Duodenal mucosa (tissue), 2 donors: Measurements from ENCODE around the gene PRDX2.
A peak's percentile ranks its signal among the peaks of the same experiment; 100 is the strongest.

ENCODE experiments used
- H3K27ac ChIP-seq: one replicate; pipeline ENCODE4 v1.7.0; 2013; ENCODE audit warnings: low read depth, low read length
- H3K27me3 ChIP-seq, 2 donors: one replicate each; pipeline ENCODE4 v1.7.0; 2013; ENCODE audit warnings: low read length in 2 of 2, control low read depth in 1 of 2; ENCODE audit not compliant: insufficient read depth in 2 of 2, control insufficient read depth in 1 of 2
- H3K36me3 ChIP-seq, 2 donors: one replicate each; pipeline ENCODE4 v1.7.0; 2013; ENCODE audit warnings: low read length in 2 of 2, control low read depth in 1 of 2; ENCODE audit not compliant: insufficient read depth in 2 of 2, control insufficient read depth in 1 of 2
- H3K4me1 ChIP-seq, 2 donors: one replicate each; pipeline ENCODE4 v1.7.0; 2013; ENCODE audit warnings: low read length in 2 of 2, control low read depth in 1 of 2; ENCODE audit not compliant: insufficient read depth in 2 of 2, control insufficient read depth in 1 of 2
- H3K4me3 ChIP-seq, 2 donors: one replicate each; pipeline ENCODE4 v1.7.0; 2013; ENCODE audit warnings: low read length in 2 of 2, low read depth in 1 of 2
- H3K9ac ChIP-seq, 2 donors: one replicate each; pipeline ENCODE4 v1.7.0; 2013; ENCODE audit warnings: low read length in 2 of 2, low read depth in 1 of 2
- H3K9me3 ChIP-seq, 2 donors: one replicate each; pipeline ENCODE4 v1.7.0; 2013; ENCODE audit warnings: low read length in 2 of 2, control low read depth in 1 of 2; ENCODE audit not compliant: control insufficient read depth in 1 of 2

Gene PRDX2

DNA sequence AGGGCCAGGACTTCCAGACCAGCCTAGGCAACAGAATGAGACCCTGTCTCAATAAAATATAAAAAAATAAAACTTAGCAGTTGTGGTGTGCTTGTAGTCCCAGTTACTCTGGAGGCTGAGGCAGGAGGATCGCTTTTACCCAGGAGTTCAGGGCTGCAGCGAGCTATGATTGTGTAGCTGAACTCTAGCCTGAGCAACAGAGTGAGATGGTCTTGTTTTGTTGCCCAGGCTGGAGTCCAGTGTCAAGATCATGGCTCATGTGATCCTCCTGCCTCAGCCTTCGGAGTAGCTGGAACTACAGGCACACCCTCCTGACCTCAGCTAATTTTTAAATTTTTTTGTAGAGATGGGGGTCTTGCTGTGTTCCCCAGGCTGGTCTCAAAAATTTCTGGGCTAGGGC, 14.6 kb downstream of the PRDX2 start:
- H3K36me3 ChIP-seq, result no peaks in the 10 kb centered on the region
- H3K4me1 ChIP-seq, result peaks cover 76 to 77% of the 10 kb centered on the region in 2 donors
- no peak overlapping the region for H3K4me3 ChIP-seq
- H3K27ac ChIP-seq, result peak overlapping the region; percentile 90
- no peaks in the 10 kb centered on the region for H3K9me3 ChIP-seq
- H3K9ac ChIP-seq, result peak overlapping the region; percentile 34 to 42
- no peaks in the 10 kb centered on the region for H3K27me3 ChIP-seq

- Histone ChIP-seq H3K9me3 (no peaks in the 10 kb centered on the region), H3K36me3 (no peaks in the 10 kb centered on the region), H3K27ac (peak overlapping the region; percentile 90), H3K27me3 (no peaks in the 10 kb centered on the region), H3K9ac (peak overlapping the region; percentile 34 to 42), H3K4me3 (peak overlapping the region in 1 of 2 donors; percentile 26), H3K4me1 (peaks cover 81 to 82% of the 10 kb centered on the region in 2 donors)
Measured at GRCh38 chr19:12786141-12786870, 15.3 kb downstream of the PRDX2 start.

GRCh38 chr19:12785431-12786031, 16.1 kb downstream of the PRDX2 start:
- Histone ChIP-seq H3K9me3 (no peaks in the 10 kb centered on the region), H3K9ac (peak overlapping the region; percentile 12 to 42), H3K36me3 (no peaks in the 10 kb centered on the region), H3K4me3 (peak overlapping the region in 1 of 2 donors; percentile 26), H3K27me3 (no peaks in the 10 kb centered on the region), H3K27ac (peak overlapping the region; percentile 90), H3K4me1 (peaks cover 76% of the 10 kb centered on the region in 2 donors)

DNA sequence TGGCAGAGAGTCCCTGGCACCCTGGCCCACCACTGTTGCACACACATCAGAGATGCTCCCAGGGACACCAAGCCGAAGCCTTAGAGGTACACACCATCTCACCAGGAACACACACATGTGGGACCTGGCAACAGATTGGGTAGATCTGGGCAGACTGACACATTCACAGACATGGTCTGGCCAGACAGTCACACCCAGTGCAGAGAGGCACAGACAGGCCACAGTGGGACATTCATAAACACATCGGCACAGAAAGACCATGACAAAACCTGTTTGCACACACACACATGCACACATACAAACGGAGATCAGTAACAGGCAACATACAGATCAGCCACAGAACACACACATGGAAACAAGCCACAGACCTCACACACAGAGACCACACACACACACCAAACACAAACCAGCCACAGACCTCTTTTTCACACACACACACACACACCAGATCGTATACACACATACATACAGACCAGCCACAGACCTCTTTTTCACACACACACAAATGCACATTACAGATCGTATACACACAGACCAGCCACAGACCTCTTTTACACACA, 16.6 kb downstream of the PRDX2 start:
- H3K27ac ChIP-seq, result peak overlapping the region; percentile 90
- H3K9ac ChIP-seq, result peak overlapping the region; percentile 11 to 12
- H3K36me3 ChIP-seq, result no peaks in the 10 kb centered on the region
- no peaks in the 10 kb centered on the region for H3K9me3 ChIP-seq
- H3K27me3 ChIP-seq, result no peaks in the 10 kb centered on the region
- H3K4me1 ChIP-seq, result peaks cover 73% of the 10 kb centered on the region in 2 donors
- H3K4me3 ChIP-seq, result no peak overlapping the region

DNA sequence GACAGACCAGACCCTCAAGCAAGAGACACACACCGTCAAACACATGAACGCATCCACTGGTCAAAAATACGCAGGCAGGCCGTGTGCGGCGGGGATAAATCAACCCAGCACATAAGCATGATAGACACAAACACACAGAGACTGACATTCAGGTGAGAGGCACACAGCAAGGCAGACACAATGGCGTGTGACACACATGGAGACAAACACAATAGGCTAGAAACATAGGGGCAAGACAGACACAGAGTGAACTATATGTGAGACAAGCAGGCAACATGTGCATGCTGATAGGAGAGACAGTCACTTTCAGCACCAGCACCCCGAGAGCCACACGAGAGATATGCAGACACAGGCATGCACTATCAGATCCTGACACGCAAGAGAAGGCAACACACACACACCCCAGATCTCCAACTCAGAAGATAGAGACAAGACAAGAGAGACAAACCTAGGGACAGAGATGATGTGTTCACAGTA, 17.2 kb downstream of the PRDX2 start:
- Histone ChIP-seq H3K4me3 (no peak overlapping the region), H3K27me3 (no peaks in the 10 kb centered on the region)

GRCh38 chr19:12783849-12784393, 17.7 kb downstream of the PRDX2 start:
- Histone ChIP-seq H3K27me3 (no peaks in the 10 kb centered on the region), H3K9ac (peak overlapping the region; percentile 20 to 54), H3K9me3 (no peaks in the 10 kb centered on the region), H3K4me3 (no peak overlapping the region), H3K36me3 (no peaks in the 10 kb centered on the region), H3K4me1 (peaks cover 74 to 75% of the 10 kb centered on the region in 2 donors), H3K27ac (peak overlapping the region; percentile 90)

More for the DNA sequence above, 17.2 kb downstream of the PRDX2 start:
- Histone ChIP-seq H3K9me3 (no peaks in the 10 kb centered on the region), H3K27ac (peak overlapping the region; percentile 90), H3K36me3 (no peaks in the 10 kb centered on the region), H3K4me1 (peaks cover 74% of the 10 kb centered on the region in 2 donors), H3K9ac (peak overlapping the region; percentile 12 to 20)

DNA sequence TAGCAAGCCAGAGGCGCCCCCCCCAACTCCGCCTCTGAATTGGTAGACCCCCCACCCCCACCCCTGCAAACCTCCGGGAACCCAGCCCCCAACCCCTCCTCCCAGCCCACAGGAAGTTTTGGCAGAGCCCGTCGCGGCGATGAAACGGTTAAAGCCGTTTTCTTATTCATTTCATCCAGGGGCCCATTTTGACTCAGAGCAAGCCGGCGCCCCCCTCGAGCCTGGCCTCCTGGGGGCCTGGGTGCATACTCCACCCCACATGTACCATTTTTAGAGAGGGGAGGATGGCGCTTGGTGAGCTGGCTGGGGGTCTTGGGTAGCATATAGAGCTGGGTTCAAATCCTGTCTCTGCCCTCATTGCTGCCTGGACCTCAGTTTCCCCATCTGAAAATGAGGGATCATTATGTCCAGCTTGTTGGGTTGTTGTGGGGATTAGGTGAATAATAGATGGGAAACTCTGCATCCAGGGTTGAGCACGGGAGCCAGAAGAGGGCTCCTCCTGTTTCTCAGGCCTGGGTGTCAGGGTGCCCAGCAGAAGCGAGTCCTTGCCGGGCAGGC, 18.2 kb downstream of the PRDX2 start:
- H3K27me3 ChIP-seq, result no peaks in the 10 kb centered on the region
- peak overlapping the region; percentile 54 to 65 for H3K9ac ChIP-seq
- H3K4me3 ChIP-seq, result peak overlapping the region; percentile 58 to 70
- peaks cover 74 to 76% of the 10 kb centered on the region in 2 donors for H3K4me1 ChIP-seq
- no peaks in the 10 kb centered on the region for H3K9me3 ChIP-seq
- H3K27ac ChIP-seq, result peak overlapping the region; percentile 90
- H3K36me3 ChIP-seq, result no peaks in the 10 kb centered on the region

- Histone ChIP-seq H3K27ac (peak overlapping the region; percentile 90), H3K9ac (peak overlapping the region; percentile 65 to 87), H3K36me3 (no peaks in the 10 kb centered on the region), H3K9me3 (no peaks in the 10 kb centered on the region), H3K4me1 (peaks cover 67 to 70% of the 10 kb centered on the region in 2 donors), H3K4me3 (peak overlapping the region; percentile 58 to 70), H3K27me3 (no peaks in the 10 kb centered on the region)
Measured at GRCh38 chr19:12782424-12783290, 18.9 kb downstream of the PRDX2 start.

GRCh38 chr19:12782174-12782423, 19.5 kb downstream of the PRDX2 start:
- H3K4me3 ChIP-seq, result peak overlapping the region; percentile 58 to 70
- H3K4me1 ChIP-seq, result peaks cover 64 to 69% of the 10 kb centered on the region in 2 donors
- no peaks in the 10 kb centered on the region for H3K9me3 ChIP-seq
- H3K36me3 ChIP-seq, result no peaks in the 10 kb centered on the region
- peak overlapping the region; percentile 65 to 87 for H3K9ac ChIP-seq
- no peaks in the 10 kb centered on the region for H3K27me3 ChIP-seq
- H3K27ac ChIP-seq, result peak overlapping the region; percentile 90
